Large intestine (tissue), 12 donors: ENCODE measurements around the gene SLIT1. TPM values are rescaled to one million over a fixed set of nuclear protein-coding genes. Genes with fewer than 3 reads are reported as not detected.
A peak's percentile ranks its signal among the peaks of the same experiment; 100 is the strongest.

Source experiments
- DNase-seq, 2 donors: peaks; one replicate each; pipeline versions ENCODE4 v3.0.0 to v3.0.0-alpha.2; 2013
- H3K27ac ChIP-seq: one replicate; pipeline ENCODE4 v1.5.1; 2013; ENCODE audit warnings: low read length
- H3K27me3 ChIP-seq: 2 replicates; pipeline ENCODE4 v1.6.1; 2013; ENCODE audit warnings: low read length; ENCODE audit not compliant: control insufficient read depth, insufficient read depth
- H3K36me3 ChIP-seq: 2 replicates; pipeline ENCODE4 v1.6.1; 2013; ENCODE audit warnings: low read length; ENCODE audit not compliant: control insufficient read depth, insufficient read depth
- H3K4me1 ChIP-seq: one replicate; pipeline ENCODE4 v1.6.1; 2013; ENCODE audit warnings: low read length; ENCODE audit not compliant: control insufficient read depth, insufficient read depth
- H3K4me3 ChIP-seq: one replicate; pipeline ENCODE4 v1.5.1; 2013; ENCODE audit warnings: low read length
- H3K9me3 ChIP-seq: one replicate; pipeline ENCODE4 v1.6.1; 2013; ENCODE audit warnings: mild to moderate bottlenecking, low read depth, low read length, moderate library complexity; ENCODE audit not compliant: control insufficient read depth
- WGBS: methylation state at CpG from one replicate; pipeline ENCODE4 v1.1.5; 2013; ENCODE audit warnings: low lambda C conversion rate; ENCODE audit not compliant: insufficient coverage; 5-methylcytosine and 5-hydroxymethylcytosine counted together
- long read RNA-seq, 11 donors: transcript quantifications; one replicate each; lab custom pipeline, GENCODE V29; 2026
- polyA plus RNA-seq: library from polyadenylated mRNA; unstranded; fragments of 120-200 nt; gene quantifications from one replicate; pipeline ENCODE4 v1.2.1, GENCODE V29; 2013

SLIT1 gene
- polyA plus RNA-seq, result 1.6 TPM
- long read RNA-seq, donor 1, result 0 reads
- long read RNA-seq, donor 2, result 0 reads
- long read RNA-seq, donor 3, result 0 reads
- long read RNA-seq, donor 4, result 0 reads
- long read RNA-seq, donor 5, result 0 reads
- long read RNA-seq, donor 6, result 0 reads
- long read RNA-seq, donor 7, result 0 reads
- long read RNA-seq, donor 8, result 0 reads
- long read RNA-seq, donor 9, result 0 reads
- long read RNA-seq, donor 10, result 0 reads
- long read RNA-seq, donor 11, result 0 reads

- Histone ChIP-seq H3K27me3 (peaks cover 60% of the 10 kb centered on the region), H3K36me3 (no peaks in the 10 kb centered on the region), H3K27ac (no peak within 1 kb of the TSS), H3K9me3 (no peaks in the 10 kb centered on the region), H3K4me3 (peak within 1 kb of the TSS; percentile 10), H3K4me1 (peaks cover 7% of the 10 kb centered on the region)
- DNase-seq, result peak in 1 of 2 donors; percentile 45
- WGBS, result no CpG with 5 or more reads among the region's 74 CpGs
Observed at GRCh38 chr10:97185326-97186058, at the start of gene SLIT1. Gene SLIT1, minus strand, starts transcription at chr10:97185959. Its CDS starts 285 bp downstream, at chr10:97185674.

- Histone ChIP-seq H3K36me3 (peaks cover 18% of the 10 kb centered on the region), H3K27me3 (no peaks in the 10 kb centered on the region), H3K9me3 (no peaks in the 10 kb centered on the region), H3K27ac (no peak overlapping the region), H3K4me1 (no peaks in the 10 kb centered on the region), H3K4me3 (no peak overlapping the region)
- 100% methylated on average over 2 of the region's 4 CpGs for WGBS
- DNase-seq, result no peak
Observed at GRCh38 chr10:97235353-97235752, 49.6 kb upstream of the SLIT1 start.

GRCh38 chr10:97234400-97234799, 48.6 kb upstream of the SLIT1 start:
- H3K27me3 ChIP-seq, result no peaks in the 10 kb centered on the region
- peaks cover 20% of the 10 kb centered on the region for H3K36me3 ChIP-seq
- no peaks in the 10 kb centered on the region for H3K9me3 ChIP-seq
- no CpG with 5 or more reads among the region's 1 CpG for WGBS
- no peak overlapping the region for H3K4me3 ChIP-seq
- H3K4me1 ChIP-seq, result no peaks in the 10 kb centered on the region
- H3K27ac ChIP-seq, result no peak overlapping the region
- DNase-seq, result no peak

- DNase-seq, result no peak
- H3K27ac ChIP-seq, result no peak overlapping the region
- H3K36me3 ChIP-seq, result peaks cover 29% of the 10 kb centered on the region
- no peaks in the 10 kb centered on the region for H3K4me1 ChIP-seq
- 86% methylated on average over 1 of the region's 1 CpG for WGBS
- H3K9me3 ChIP-seq, result no peaks in the 10 kb centered on the region
- H3K27me3 ChIP-seq, result no peaks in the 10 kb centered on the region
- no peak overlapping the region for H3K4me3 ChIP-seq
Observed at GRCh38 chr10:97230146-97230545, 44.4 kb upstream of the SLIT1 start.

GRCh38 chr10:97229322-97230015, 43.7 kb upstream of the SLIT1 start:
- DNase-seq, result no peak
- Histone ChIP-seq H3K36me3 (peaks cover 26% of the 10 kb centered on the region), H3K27me3 (no peaks in the 10 kb centered on the region), H3K27ac (no peak overlapping the region), H3K4me1 (no peaks in the 10 kb centered on the region), H3K9me3 (no peaks in the 10 kb centered on the region), H3K4me3 (no peak overlapping the region)
- no CpG with 5 or more reads among the region's 1 CpG for WGBS

- no peak for DNase-seq
- Histone ChIP-seq H3K27me3 (no peaks in the 10 kb centered on the region), H3K27ac (no peak overlapping the region), H3K9me3 (no peaks in the 10 kb centered on the region), H3K4me1 (no peaks in the 10 kb centered on the region), H3K4me3 (no peak overlapping the region), H3K36me3 (peaks cover 28% of the 10 kb centered on the region)
- WGBS, result 100% methylated on average over 1 of the region's 1 CpG
Observed at GRCh38 chr10:97228775-97229157, 43.0 kb upstream of the SLIT1 start.

GRCh38 chr10:97228130-97228774, 42.5 kb upstream of the SLIT1 start:
- DNase-seq, result no peak
- no peaks in the 10 kb centered on the region for H3K9me3 ChIP-seq
- no peak overlapping the region for H3K27ac ChIP-seq

GRCh38 chr10:97226398-97226797, 40.6 kb upstream of the SLIT1 start:
- no peaks in the 10 kb centered on the region for H3K27me3 ChIP-seq
- no peak for DNase-seq
- WGBS, result 28% methylated on average over 2 of the region's 4 CpGs
- no peaks in the 10 kb centered on the region for H3K4me1 ChIP-seq
- H3K9me3 ChIP-seq, result no peaks in the 10 kb centered on the region
- peaks cover 29% of the 10 kb centered on the region for H3K36me3 ChIP-seq
- no peak overlapping the region for H3K27ac ChIP-seq
- H3K4me3 ChIP-seq, result no peak overlapping the region

More at GRCh38 chr10:97228130-97228774, 42.5 kb upstream of the SLIT1 start:
- H3K36me3 ChIP-seq, result peaks cover 28% of the 10 kb centered on the region
- H3K4me1 ChIP-seq, result no peaks in the 10 kb centered on the region
- no peaks in the 10 kb centered on the region for H3K27me3 ChIP-seq
- H3K4me3 ChIP-seq, result no peak overlapping the region
- no CpG with 5 or more reads among the region's 3 CpGs for WGBS

- no peaks in the 10 kb centered on the region for H3K9me3 ChIP-seq
- no peaks in the 10 kb centered on the region for H3K4me1 ChIP-seq
- H3K4me3 ChIP-seq, result no peak overlapping the region
- H3K27me3 ChIP-seq, result no peaks in the 10 kb centered on the region
- no peak for DNase-seq
- peaks cover 24% of the 10 kb centered on the region for H3K36me3 ChIP-seq
- no peak overlapping the region for H3K27ac ChIP-seq
- WGBS, result 100% methylated on average over 2 of the region's 4 CpGs
Observed at GRCh38 chr10:97224483-97225435, 39.0 kb upstream of the SLIT1 start.
